ENCODE data around the gene ABCC3.

Gene ABCC3

DNA sequence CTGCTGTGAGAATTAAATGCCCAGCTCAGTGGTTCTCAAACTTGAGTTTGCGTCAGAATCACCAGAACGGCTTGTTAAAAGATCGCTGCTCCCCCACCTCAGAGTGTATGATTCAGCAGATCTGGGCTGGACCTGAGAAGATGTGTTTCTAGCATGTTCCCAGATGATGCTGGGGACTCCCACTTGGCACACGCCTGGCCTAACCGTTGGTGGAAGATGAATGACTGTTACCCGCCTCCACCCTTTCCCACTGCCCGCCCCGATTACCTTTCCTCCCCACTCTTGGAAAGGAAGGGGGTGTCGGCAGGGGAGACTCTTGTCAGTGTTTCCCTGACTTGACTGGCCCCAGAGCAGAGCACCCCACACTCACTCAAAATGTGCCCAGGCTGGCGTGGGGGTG is 29.3 kb upstream of the ABCC3 start:
- no peak for DNase-seq

GRCh38 chr17:50607522-50608175 is 27.0 kb upstream of the ABCC3 start:
- DNase-seq, result no peak

- no peak for DNase-seq
Observed at GRCh38 chr17:50608700-50609379, 25.8 kb upstream of the ABCC3 start.

DNA sequence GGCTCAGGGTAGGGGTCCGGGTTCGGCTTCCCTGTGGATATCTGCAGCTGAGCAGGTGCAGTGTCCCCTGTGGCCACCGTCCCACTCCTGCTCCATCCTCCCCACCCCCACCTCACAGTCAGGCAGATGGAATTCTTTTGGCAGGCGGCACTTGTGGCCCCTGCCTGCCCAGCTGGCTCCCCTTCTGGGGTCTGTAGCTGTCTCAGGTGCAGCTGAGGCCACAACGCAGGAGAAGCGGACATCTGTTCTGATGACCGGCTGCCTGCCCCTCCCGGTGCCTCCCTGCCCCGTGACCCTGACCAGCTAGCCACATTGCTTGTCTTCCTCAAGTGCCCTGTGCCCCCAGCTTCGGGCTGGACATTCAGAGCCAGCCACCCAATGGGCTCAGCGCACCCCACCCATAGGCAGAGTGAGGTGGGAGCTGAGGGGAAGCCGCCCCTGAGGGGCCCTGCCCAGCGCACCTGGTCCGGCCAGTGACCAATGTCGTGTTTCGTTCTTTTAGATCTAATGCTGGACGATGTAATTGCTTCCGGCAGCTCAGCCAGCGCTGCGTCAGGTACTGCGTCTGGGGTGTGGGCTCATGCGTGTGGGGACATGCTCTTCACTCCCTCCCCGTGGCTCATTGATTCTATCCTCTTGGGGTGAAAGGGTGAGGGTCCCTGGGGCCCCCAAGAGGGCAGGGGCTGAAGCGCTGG is 25.2 kb upstream of the ABCC3 start:
- no peak for DNase-seq

DNA sequence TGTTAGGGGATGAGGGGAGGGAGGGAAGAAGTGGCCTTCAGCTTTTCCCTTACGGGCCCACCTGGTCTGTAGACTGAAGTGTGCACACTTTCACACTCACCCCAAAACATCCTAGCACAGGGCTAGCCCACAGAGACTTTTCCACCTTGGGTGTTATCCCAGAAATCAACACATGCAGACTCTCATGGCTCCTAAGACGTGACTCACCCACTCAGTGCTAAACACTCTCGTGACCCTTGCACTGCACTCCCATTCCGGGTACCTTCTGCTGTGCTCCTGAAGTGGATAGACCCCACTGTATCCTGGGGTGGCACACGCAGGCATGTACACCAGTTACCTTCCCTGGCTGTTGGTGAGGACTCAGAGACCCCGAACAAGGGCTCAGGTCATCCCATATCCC is 23.0 kb upstream of the ABCC3 start:
- DNase-seq, result no peak

- no peak for DNase-seq
Observed at GRCh38 chr17:50612281-50612680, 22.4 kb upstream of the ABCC3 start.

- DNase-seq, result no peak
Observed at GRCh38 chr17:50613007-50613992, 21.4 kb upstream of the ABCC3 start.

DNA sequence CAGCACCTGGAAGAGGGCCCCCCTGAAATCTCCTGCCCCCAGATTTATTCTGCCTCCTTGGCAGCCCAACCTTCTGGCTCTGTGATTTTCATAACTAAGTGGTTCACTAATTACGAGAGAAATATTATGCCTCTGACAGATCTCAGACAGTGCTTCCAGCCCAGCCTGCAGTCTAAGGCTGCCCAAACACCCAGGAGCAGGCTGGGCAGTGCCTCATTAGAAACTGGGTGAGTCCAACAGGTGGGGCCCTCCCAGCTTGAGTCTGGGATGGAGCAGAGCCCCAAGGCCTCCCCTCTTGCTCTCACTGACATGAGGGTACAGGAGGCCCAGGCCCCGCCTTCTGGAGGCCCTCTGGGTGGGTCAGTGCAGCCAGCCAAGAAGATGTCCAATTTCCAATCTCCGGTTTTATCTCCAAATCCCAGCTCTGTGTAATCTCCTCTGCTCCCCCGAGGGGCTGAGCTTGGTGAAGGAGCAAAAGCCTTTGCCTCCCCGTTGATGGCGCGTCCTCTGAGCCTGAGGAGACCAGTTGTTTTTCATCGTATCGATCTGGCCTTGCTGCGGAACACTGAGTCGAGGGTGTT is 20.1 kb upstream of the ABCC3 start:
- DNase-seq, result no peak

DNA sequence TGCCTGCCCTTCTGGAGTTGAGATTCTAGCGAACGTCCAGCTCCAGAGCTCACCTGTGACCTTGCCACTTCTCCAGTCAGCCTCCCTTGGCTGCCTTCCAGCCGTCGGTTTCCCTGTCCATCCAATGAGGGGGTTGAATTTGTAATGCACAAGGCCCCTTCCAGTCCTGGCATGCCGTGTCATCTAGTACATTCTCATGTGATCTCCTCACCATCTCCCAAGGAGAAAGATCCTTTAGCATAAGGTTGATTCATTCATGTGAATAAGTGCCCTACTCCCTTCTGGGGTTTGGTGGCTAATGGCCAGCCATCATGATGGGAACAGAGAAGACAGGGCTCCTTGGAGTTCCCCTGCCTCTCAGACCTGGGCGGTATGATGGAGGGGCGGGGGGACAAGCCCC is 18.9 kb upstream of the ABCC3 start:
- DNase-seq, result no peak

- no peak for DNase-seq
Observed at GRCh38 chr17:50618300-50618699, 16.4 kb upstream of the ABCC3 start.

DNA sequence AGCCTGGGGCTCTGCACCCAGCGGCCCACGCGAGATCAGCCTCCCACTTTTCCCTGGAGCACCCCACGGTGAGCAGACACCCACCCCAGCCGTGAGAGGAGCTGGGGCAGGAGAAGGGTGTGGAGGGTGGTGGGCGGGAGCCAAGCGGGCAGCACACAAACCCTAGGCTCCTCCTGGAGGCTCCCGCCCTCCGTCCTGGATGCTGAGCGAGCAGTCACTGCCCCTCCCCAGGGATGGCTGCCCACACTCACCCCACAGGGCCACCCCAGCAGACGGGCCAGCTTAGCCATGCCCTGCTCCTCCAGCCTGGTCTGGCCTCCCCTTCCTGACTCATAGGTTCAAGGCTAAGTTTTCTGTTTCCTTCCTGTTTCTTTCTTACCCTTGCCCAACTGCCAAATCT is 15.7 kb upstream of the ABCC3 start:
- DNase-seq, result no peak

DNA sequence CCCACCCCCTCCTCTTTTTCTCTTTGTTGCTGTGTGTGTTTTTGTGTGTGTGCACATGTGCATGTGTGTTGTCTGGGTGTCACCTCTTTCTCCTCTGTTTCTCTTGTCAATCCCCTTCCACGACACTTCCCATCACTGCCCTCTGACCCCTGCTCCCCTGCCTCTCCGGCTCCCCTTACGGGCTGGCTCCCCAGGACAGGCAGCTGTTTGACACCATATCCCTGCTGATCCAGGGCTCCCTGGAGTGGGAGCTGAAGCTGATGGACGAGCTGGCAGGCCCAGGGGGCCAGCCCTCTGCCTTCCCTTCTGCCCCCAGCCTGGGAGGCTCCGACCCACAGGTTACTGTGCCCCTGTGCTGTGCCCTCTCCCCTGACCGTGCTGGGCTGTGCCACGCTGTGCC is 15.2 kb upstream of the ABCC3 start:
- no peak for DNase-seq

- no peak for DNase-seq
Observed at GRCh38 chr17:50620237-50620636, 14.4 kb upstream of the ABCC3 start.

GRCh38 chr17:50620858-50621257 is 13.8 kb upstream of the ABCC3 start:
- no peak for DNase-seq

DNA sequence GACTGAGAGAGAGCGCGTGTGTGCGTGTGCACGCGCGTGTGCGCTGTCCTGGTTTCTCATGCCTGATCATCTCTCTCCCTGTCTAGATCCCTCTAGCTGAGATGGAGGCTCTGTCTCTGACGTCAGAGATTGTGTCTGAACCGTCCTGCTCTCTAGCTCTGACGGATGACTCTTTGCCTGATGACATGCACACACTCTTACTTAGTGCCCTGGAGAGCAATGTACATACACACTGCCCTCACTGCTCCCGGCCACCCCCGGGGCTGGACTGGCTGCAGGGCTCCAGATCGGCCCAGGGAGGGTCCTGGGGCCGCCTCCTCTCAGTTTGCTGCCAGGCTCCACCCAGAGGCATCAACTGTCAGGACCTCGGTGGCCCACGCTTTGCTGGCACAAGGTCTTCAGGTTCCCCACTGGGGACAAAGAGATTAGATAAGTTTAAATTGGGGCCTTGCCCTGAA is 13.1 kb upstream of the ABCC3 start:
- DNase-seq, result no peak

DNA sequence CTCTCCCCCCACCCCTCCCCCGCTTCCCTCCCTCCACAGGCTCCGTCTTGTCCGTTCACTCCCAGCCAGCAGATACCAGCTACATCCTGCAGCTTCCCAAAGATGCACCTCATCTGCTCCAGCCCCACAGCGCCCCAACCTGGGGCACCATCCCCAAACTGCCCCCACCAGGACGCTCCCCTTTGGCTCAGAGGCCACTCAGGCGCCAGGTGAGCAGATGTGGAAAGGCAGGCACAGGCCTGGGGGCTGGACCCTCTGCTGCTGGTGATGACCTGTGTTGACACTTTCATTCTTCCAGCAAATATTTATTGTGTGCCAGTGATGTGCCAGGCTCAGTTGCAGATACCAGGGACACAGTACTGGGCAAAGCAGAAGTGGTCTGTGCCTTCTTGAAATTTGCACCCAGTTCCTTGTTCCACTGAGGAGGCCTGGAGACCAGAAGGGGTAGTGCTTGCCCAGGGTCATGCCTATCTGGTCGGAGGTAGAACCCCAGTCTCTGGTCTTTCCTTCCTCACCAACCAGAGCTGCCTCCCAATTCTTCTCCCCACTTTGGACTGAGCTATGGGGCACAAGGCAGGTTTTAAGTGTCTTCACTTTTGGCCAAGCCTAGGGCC is 10.3 kb upstream of the ABCC3 start:
- no peak for DNase-seq

DNA sequence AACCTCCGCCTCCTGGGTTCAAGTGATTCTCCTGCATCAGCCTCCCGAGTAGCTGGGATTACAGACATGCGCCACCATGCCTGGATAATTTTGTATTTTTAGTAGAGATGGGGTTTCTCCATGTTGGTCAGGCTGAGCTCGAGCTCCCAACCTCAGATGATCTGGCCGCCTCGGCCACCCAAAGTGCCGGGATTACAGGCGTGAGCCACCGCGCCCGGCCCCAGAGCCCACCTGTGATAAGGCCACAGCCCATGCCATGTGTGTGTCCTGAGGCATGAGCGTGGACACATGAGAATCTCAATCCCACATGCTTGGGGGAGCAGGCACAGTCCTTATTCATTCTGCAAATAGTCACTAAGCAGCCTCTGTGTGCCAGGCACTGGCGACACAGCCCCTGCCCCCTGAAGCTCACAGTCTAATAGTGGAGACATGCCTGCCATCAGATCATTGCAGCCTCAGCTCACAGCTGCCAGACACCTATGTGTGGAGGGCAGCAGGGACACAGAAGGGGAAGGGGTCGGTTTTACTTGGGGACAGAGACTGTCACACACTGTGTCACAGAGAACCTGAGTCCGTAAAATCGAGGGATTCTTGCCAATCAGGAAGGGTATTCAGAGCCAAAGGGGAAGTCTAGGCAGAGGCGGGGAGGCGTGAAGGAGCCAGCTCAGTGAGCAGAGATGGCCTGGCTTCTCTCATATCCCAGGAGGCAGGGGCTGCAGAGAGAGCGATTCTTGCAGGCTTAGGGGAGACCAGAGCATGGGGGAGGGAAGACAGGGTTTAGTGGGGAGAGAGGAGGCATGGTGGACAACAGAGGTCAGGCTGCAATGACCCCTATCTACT is 9.4 kb upstream of the ABCC3 start:
- no peak for DNase-seq

GRCh38 chr17:50626037-50626574 is 8.6 kb upstream of the ABCC3 start:
- peak; percentile 70 for DNase-seq

DNA sequence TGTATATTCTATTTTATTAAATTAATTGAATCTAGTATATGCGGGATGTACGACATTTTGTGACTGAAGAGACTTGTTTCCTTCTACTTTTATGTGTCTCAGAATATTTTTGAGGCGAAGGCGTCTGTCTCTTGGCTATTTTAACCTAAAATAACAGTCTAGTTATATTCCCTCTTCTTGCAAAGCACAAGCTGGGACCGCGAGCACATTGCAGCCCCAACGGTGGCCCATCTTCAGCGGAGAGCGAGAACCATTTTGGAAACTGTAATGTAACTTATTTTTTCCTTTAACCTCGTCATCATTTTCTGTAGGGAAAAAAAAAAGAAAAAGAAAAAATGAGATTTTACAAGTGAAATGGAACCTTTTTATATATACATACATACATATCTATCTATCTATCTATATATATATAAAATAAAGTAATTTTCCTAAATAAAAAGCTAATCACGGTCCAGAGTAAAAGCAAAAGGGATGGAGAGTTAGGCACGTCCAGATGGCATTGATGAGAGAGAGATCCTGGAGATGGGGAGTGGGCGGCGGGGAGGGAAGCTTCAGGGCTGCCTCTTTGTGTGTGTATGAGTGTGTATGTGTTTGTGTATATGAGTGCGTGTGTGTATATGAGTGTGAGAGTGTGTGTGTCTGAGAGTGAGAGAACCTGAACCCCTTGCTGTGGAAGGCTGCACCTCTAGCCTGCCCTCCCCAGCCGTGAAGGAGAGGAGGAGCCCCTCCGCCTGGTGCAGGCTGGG is 7.5 kb upstream of the ABCC3 start:
- no peak for DNase-seq
